ENCODE results near the gene KLHL13.

KLHL13 gene

GRCh38 chrX:118062048-118062789 is 54.4 kb downstream of the KLHL13 start:
- Histone ChIP-seq H3K79me2 (ENCODE audit: control insufficient read depth, low read length) (no peaks in the 10 kb centered on the region), H3F3A (ENCODE audit: control insufficient read depth, insufficient read depth) (no peaks in the 10 kb centered on the region), H3K36me3 (ENCODE audit: control insufficient read depth, low read length) (no peaks in the 10 kb centered on the region), H3K4me1 (ENCODE audit: control insufficient read depth, low read length) (peaks cover 29% of the 10 kb centered on the region), H3K27me3 (ENCODE audit: control insufficient read depth, low read length) (no peaks in the 10 kb centered on the region), H3K4me3 (ENCODE audit: low read length) (0 out of 2 replicates have a peak overlapping the region, but pooled peaks have one; percentile 17), H3K9me3 (ENCODE audit: control insufficient read depth, insufficient read depth, low read length) (no peaks in the 10 kb centered on the region), H3K27ac (ENCODE audit: low read depth, low read length) (peak overlapping the region; percentile 50), H4K20me1 (ENCODE audit: control insufficient read depth, insufficient read depth, low read depth, low read length) (no peaks in the 10 kb centered on the region), H3K9me2 (replicated peaks; ENCODE audit: control insufficient read depth, low read length) (no peaks in the 10 kb centered on the region), H3K4me2 (ENCODE audit: low read length) (peak overlapping the region; percentile 48)
- no peak for TF ChIP-seq EZH2phosphoT487 (IDR thresholded peaks at IDR 0.05; ENCODE audit: borderline replicate concordance, low read length)
- no peak for TF ChIP-seq CTCF (IDR thresholded peaks at IDR 0.05; ENCODE audit: low read depth, low read length, poor library complexity, severe bottlenecking)

GRCh38 chrX:118058924-118059323 is 57.7 kb downstream of the KLHL13 start:
- no peak overlapping the region for H3K4me3 ChIP-seq (ENCODE audit: low read length)
- no peaks in the 10 kb centered on the region for H3K9me2 ChIP-seq (replicated peaks; ENCODE audit: control insufficient read depth, low read length)
- no peaks in the 10 kb centered on the region for H4K20me1 ChIP-seq (ENCODE audit: control insufficient read depth, insufficient read depth, low read depth, low read length)
- H3K4me2 ChIP-seq (ENCODE audit: low read length), result no peak overlapping the region
- H3K27me3 ChIP-seq (ENCODE audit: control insufficient read depth, low read length), result no peaks in the 10 kb centered on the region
- H3K9me3 ChIP-seq (ENCODE audit: control insufficient read depth, insufficient read depth, low read length), result no peaks in the 10 kb centered on the region
- H3F3A ChIP-seq (ENCODE audit: control insufficient read depth, insufficient read depth), result no peaks in the 10 kb centered on the region
- H3K79me2 ChIP-seq (ENCODE audit: control insufficient read depth, low read length), result no peaks in the 10 kb centered on the region
- H3K4me1 ChIP-seq (ENCODE audit: control insufficient read depth, low read length), result peaks cover 29% of the 10 kb centered on the region
- H3K36me3 ChIP-seq (ENCODE audit: control insufficient read depth, low read length), result no peaks in the 10 kb centered on the region
- H3K27ac ChIP-seq (ENCODE audit: low read depth, low read length), result no peak overlapping the region
- TF ChIP-seq CTCF (IDR thresholded peaks at IDR 0.05; ENCODE audit: low read depth, low read length, poor library complexity, severe bottlenecking), result no peak
- TF ChIP-seq EZH2phosphoT487 (IDR thresholded peaks at IDR 0.05; ENCODE audit: borderline replicate concordance, low read length), result no peak

- H3K4me2 ChIP-seq (ENCODE audit: low read length), result no peak overlapping the region
- no peak overlapping the region for H3K4me3 ChIP-seq (ENCODE audit: low read length)
- no peaks in the 10 kb centered on the region for H3K36me3 ChIP-seq (ENCODE audit: control insufficient read depth, low read length)
- H3F3A ChIP-seq (ENCODE audit: control insufficient read depth, insufficient read depth), result no peaks in the 10 kb centered on the region
- H3K4me1 ChIP-seq (ENCODE audit: control insufficient read depth, low read length), result peaks cover 13% of the 10 kb centered on the region
- no peaks in the 10 kb centered on the region for H3K9me3 ChIP-seq (ENCODE audit: control insufficient read depth, insufficient read depth, low read length)
- no peaks in the 10 kb centered on the region for H3K79me2 ChIP-seq (ENCODE audit: control insufficient read depth, low read length)
- no peak overlapping the region for H3K27ac ChIP-seq (ENCODE audit: low read depth, low read length)
- no peak for TF ChIP-seq EZH2phosphoT487 (IDR thresholded peaks at IDR 0.05; ENCODE audit: borderline replicate concordance, low read length)
- no peak for TF ChIP-seq CTCF (IDR thresholded peaks at IDR 0.05; ENCODE audit: low read depth, low read length, poor library complexity, severe bottlenecking)
- no peaks in the 10 kb centered on the region for H3K9me2 ChIP-seq (replicated peaks; ENCODE audit: control insufficient read depth, low read length)
- H4K20me1 ChIP-seq (ENCODE audit: control insufficient read depth, insufficient read depth, low read depth, low read length), result no peaks in the 10 kb centered on the region
- no peaks in the 10 kb centered on the region for H3K27me3 ChIP-seq (ENCODE audit: control insufficient read depth, low read length)
These were observed 59.7 kb downstream of the KLHL13 start for GRCh38 chrX:118056870-118057269.

Data from DOHH2 (cell line).